ENCODE measurements around the gene NTMT1.

GRCh38 chr9:129647635-129648034, 21.7 kb downstream of the NTMT1 start:
- TF ChIP-seq CEBPB (IDR thresholded peaks at IDR 0.05; ENCODE audit: low read depth) (no peak), JUND (IDR thresholded peaks at IDR 0.05) (no peak), POLR2A (IDR thresholded peaks at IDR 0.05; ENCODE audit: borderline replicate concordance, extremely low read depth, insufficient read depth, insufficient read length) (no peak), CTCF (IDR thresholded peaks at IDR 0.05 in 2 of 3, conservative IDR thresholded peaks at IDR 0.05 in 1 of 3; ENCODE audit: borderline replicate concordance in 1 of 3, insufficient read depth in 1 of 3, low read depth in 2 of 3, low read length in 2 of 3) (no peak), SRF (IDR thresholded peaks at IDR 0.05; ENCODE audit: low read depth) (no peak), FOSL1 (IDR thresholded peaks at IDR 0.05; ENCODE audit: low read depth) (no peak), CBX3 (IDR thresholded peaks at IDR 0.05; ENCODE audit: low read depth) (no peak), EZH2 (IDR thresholded peaks at IDR 0.05) (no peak), REST (IDR thresholded peaks at IDR 0.05; ENCODE audit: low read depth) (no peak), SIN3A (IDR thresholded peaks at IDR 0.05; ENCODE audit: low read depth) (no peak), POLR2AphosphoS5 (IDR thresholded peaks at IDR 0.05; ENCODE audit: low read depth, low read length) (no peak), ZNF274 (IDR thresholded peaks at IDR 0.05; ENCODE audit: low read depth, low read length) (no peak), TCF7L2 (IDR thresholded peaks at IDR 0.05; ENCODE audit: borderline replicate concordance, extremely low read depth, insufficient read depth, insufficient read length) (no peak)

Measured in HCT116 (cell line).